ENCODE data around the gene DISC1. TPM values are rescaled to one million over a fixed set of nuclear protein-coding genes. Genes with fewer than 3 reads are reported as not detected.

DISC1 gene
- total and polyA plus RNA-seq, 2 experiments from 2014 or later, result 2.1 to 6.5 TPM

- no peak for TF ChIP-seq ZNF462 (CRISPR knock-in tag; IDR thresholded peaks at IDR 0.05)
- no peak for TF ChIP-seq JUNB (IDR thresholded peaks at IDR 0.05; ENCODE audit: unreplicated experiment)
- no peak for TF ChIP-seq NANOG (IDR thresholded peaks at IDR 0.05; ENCODE audit: borderline replicate concordance)
These were observed 167.3 kb downstream of the DISC1 start (continued) for GRCh38 chr1:231793893-231794292.

DNA sequence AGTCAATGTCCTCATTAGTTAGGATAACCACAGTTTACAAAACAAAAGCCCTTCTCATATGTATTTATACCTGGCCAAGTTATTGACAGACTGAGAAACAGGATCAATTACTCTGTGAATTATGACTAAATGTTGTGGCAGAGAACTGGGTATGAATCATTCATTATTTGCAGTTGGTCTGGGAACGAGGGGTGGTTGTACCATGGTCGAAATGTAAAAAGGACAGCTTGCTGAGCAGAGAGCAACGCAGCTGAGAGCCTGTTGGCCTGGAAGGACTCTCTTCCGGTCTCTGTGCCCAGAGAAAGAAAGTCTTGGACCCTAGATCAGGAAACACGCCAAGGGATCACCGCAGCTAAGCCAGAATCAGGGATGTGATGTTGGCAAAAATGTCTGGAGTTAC lies 169.6 kb downstream of the DISC1 start:
- TF ChIP-seq CTCF (conservative IDR thresholded peaks at IDR 0.05; ENCODE audit: low read depth in 2 of 2) (no peak), ZNF331 (CRISPR knock-in tag; IDR thresholded peaks at IDR 0.05; ENCODE audit: low read depth) (no peak), POLR2AphosphoS5 (IDR thresholded peaks at IDR 0.05; ENCODE audit: low read depth) (no peak)
- Mint-ChIP-seq H3K36me3 (ENCODE audit: low read depth) (peaks cover 15% of the 10 kb centered on the region), H3K27me3 (ENCODE audit: insufficient read depth, low read depth, poor library complexity) (peaks cover 8% of the 10 kb centered on the region), H3K4me3 (no peak overlapping the region), H3K27ac (no peak overlapping the region), H3K4me1 (no peaks in the 10 kb centered on the region; the same call in 1 of the 3 replicates), H3K9me3 (peaks cover 18% of the 10 kb centered on the region)
- Histone ChIP-seq H2AFZ (no peak overlapping the region), H3K9me2 (ENCODE audit: insufficient read depth) (no peaks in the 10 kb centered on the region), H3F3A (replicated peaks; ENCODE audit: low read depth) (no peaks in the 10 kb centered on the region), H3K27ac (ENCODE audit: low read depth) (no peak overlapping the region), H3K79me2 (replicated peaks; ENCODE audit: insufficient read depth) (no peaks in the 10 kb centered on the region), H4K20me1 (replicated peaks; ENCODE audit: insufficient read depth) (no peaks in the 10 kb centered on the region), H3K36me3 (ENCODE audit: insufficient read depth) (no peaks in the 10 kb centered on the region), H3K27me3 (ENCODE audit: insufficient read depth) (no peaks in the 10 kb centered on the region), H3K4me1 (ENCODE audit: insufficient read depth) (no peaks in the 10 kb centered on the region), H3K4me3 (no peak overlapping the region), H3K4me2 (no peak overlapping the region)
- no peak for ATAC-seq
- no peak for DNase-seq (ENCODE audit: low spot score)
